PFSK-1 (cell line): ENCODE data around the gene EFR3B.

Experiments used
- POLR2AphosphoS5 ChIP-seq: IDR thresholded peaks from 2 replicates; pipeline ENCODE4 v1.6.1; 2012; ENCODE audit warnings: low read depth, mild to moderate bottlenecking, control low read depth, low read length, moderate library complexity
- TAF1 ChIP-seq: IDR thresholded peaks from 2 replicates; pipeline ENCODE4 v1.6.1; 2012; ENCODE audit warnings: low read length, control low read depth, borderline replicate concordance; ENCODE audit not compliant: insufficient read depth

DNA sequence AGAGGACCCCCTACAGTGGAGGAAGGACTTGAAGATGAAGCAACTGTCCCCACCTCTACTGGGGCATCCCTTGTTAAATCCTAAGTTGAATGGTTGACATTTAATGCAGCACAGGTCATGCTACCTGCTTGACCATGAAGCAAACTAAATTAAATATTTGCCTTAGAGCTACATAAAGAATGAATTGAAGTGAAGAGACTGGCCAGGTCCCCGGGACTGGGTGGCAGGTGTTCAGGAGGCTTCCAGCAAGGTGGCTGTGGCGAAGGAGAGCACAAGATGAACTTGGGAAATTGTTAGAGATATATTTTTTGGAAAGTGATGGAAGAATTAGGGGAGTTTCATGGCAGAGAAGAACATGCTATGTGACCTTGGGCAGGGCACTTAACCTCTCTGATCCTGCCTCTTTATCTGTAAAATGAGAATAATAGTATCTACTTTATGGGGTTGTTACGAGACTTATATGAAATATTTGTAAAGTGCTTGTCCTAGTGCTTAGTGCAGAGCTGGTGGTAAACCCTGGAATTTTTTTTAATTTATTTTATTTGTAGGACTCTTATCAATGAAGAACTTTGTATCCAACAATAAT, 37.3 kb downstream of the EFR3B start:
- TF ChIP-seq TAF1 (no peak), POLR2AphosphoS5 (no peak)
